Trophoblast cell (in vitro differentiated cells and primary cell): Measurements from ENCODE around the gene CDRT4.

Experiments
- DNase-seq, 2 donors: peaks; one replicate each; pipeline ENCODE4 v3.0.0-alpha.2; 2016
- H2AFZ ChIP-seq: 2 replicates; pipeline ENCODE4 v1.6.1; 2013; ENCODE audit warnings: low read length, moderate library complexity, mild to moderate bottlenecking; ENCODE audit not compliant: insufficient read depth, poor library complexity
- H2AK5ac ChIP-seq: 2 replicates; pipeline ENCODE4 v1.6.1; 2013; ENCODE audit warnings: mild to moderate bottlenecking, low read length
- H2BK120ac ChIP-seq: 2 replicates; pipeline ENCODE4 v1.6.1; 2013; ENCODE audit warnings: low read length, mild to moderate bottlenecking, moderate library complexity; ENCODE audit not compliant: insufficient read depth, poor library complexity
- H2BK12ac ChIP-seq: 2 replicates; pipeline ENCODE4 v1.6.1; 2013; ENCODE audit warnings: mild to moderate bottlenecking, low read length, moderate library complexity
- H2BK5ac ChIP-seq: 2 replicates; pipeline ENCODE4 v1.6.1; 2013; ENCODE audit warnings: low read length, low read depth, moderate library complexity, mild to moderate bottlenecking; ENCODE audit not compliant: poor library complexity
- H3K14ac ChIP-seq: 2 replicates; pipeline ENCODE4 v1.6.1; 2013; ENCODE audit warnings: mild to moderate bottlenecking, low read length
- H3K18ac ChIP-seq: 2 replicates; pipeline ENCODE4 v1.6.1; 2013; ENCODE audit warnings: mild to moderate bottlenecking, low read length
- H3K23ac ChIP-seq: 2 replicates; pipeline ENCODE4 v1.6.1; 2013; ENCODE audit warnings: low read length
- H3K27ac ChIP-seq: 2 replicates; pipeline ENCODE4 v1.5.1; 2013; ENCODE audit warnings: low read depth, mild to moderate bottlenecking, inconsistent platforms, low read length, moderate library complexity
- H3K27me3 ChIP-seq: 2 replicates; pipeline ENCODE4 v1.6.1; 2013; ENCODE audit warnings: inconsistent platforms, mild to moderate bottlenecking, low read length, moderate library complexity; ENCODE audit not compliant: insufficient read depth
- H3K36me3 ChIP-seq, 2 experiments: 1 replicate in 1 of 2; 2 replicates in 1 of 2; pipeline ENCODE4 v1.6.1; 2013; ENCODE audit warnings: low read length in 2 of 2, mild to moderate bottlenecking in 2 of 2, moderate library complexity in 1 of 2; ENCODE audit not compliant: insufficient read depth in 2 of 2, control insufficient read depth in 1 of 2
- H3K4ac ChIP-seq: 2 replicates; pipeline ENCODE4 v1.6.1; 2013; ENCODE audit warnings: low read depth, mild to moderate bottlenecking, low read length, moderate library complexity
- H3K4me1 ChIP-seq, 2 experiments: 1 replicate in 1 of 2; 2 replicates in 1 of 2; pipeline ENCODE4 v1.6.1; 2013; ENCODE audit warnings: low read length in 2 of 2, mild to moderate bottlenecking in 2 of 2, moderate library complexity in 1 of 2; ENCODE audit not compliant: insufficient read depth in 2 of 2, control insufficient read depth in 1 of 2
- H3K4me2 ChIP-seq: 2 replicates; pipeline ENCODE4 v1.6.1; 2013; ENCODE audit warnings: inconsistent platforms, mild to moderate bottlenecking, low read length, moderate library complexity
- H3K4me3 ChIP-seq: 2 replicates; pipeline ENCODE4 v1.5.1; 2013; ENCODE audit warnings: mild to moderate bottlenecking, low read depth, low read length, inconsistent platforms
- H3K79me1 ChIP-seq: one replicate; pipeline ENCODE4 v1.6.1; 2013; ENCODE audit warnings: low read length
- H3K79me2 ChIP-seq: 2 replicates; pipeline ENCODE4 v1.6.1; 2013; ENCODE audit warnings: low read length, mild to moderate bottlenecking; ENCODE audit not compliant: control insufficient read depth, insufficient read depth, poor library complexity
- H3K9ac ChIP-seq: 2 replicates; pipeline ENCODE4 v1.6.1; 2013; ENCODE audit warnings: mild to moderate bottlenecking, low read length
- H3K9me3 ChIP-seq: 2 replicates; pipeline ENCODE4 v1.6.1; 2013; ENCODE audit warnings: low read depth, mild to moderate bottlenecking, control low read depth, inconsistent platforms, low read length; ENCODE audit not compliant: insufficient read depth
- H4K12ac ChIP-seq: 2 replicates; pipeline ENCODE4 v1.6.1; 2013; ENCODE audit warnings: low read depth, mild to moderate bottlenecking, low read length, moderate library complexity
- H4K8ac ChIP-seq: 2 replicates; pipeline ENCODE4 v1.6.1; 2013; ENCODE audit warnings: low read depth, mild to moderate bottlenecking, low read length, moderate library complexity
- H4K91ac ChIP-seq: one replicate; pipeline ENCODE4 v1.6.1; 2013; ENCODE audit warnings: low read depth, mild to moderate bottlenecking, low read length, moderate library complexity
- WGBS: extraction: QIAGEN DNeasy Blood & Tissue Kit; methylation state at CpG from one replicate; pipeline ENCODE4 v1.1.7; 2013; ENCODE audit warnings: missing lambda C conversion rate; ENCODE audit not compliant: insufficient read length, insufficient coverage; ENCODE audit errors: extremely low coverage; 5-methylcytosine and 5-hydroxymethylcytosine counted together

The CDRT4 gene

GRCh38 chr17:15408803-15409202 lies 58.6 kb downstream of the CDRT4 start:
- Histone ChIP-seq H2BK12ac (peak overlapping the region; percentile 1), H3K79me1 (no peaks in the 10 kb centered on the region), H4K8ac (no peak overlapping the region), H3K79me2 (no peaks in the 10 kb centered on the region), H3K4me2 (no peak overlapping the region), H3K36me3 (no peaks in the 10 kb centered on the region), H3K18ac (no peak overlapping the region), H3K4me3 (no peak overlapping the region), H3K14ac (no peak overlapping the region), H3K4ac (no peak overlapping the region), H2BK120ac (no peak overlapping the region), H3K27me3 (no peaks in the 10 kb centered on the region), H3K4me1 (peaks cover 8 to 13% of the 10 kb centered on the region in 2 experiments), H2AFZ (no peak overlapping the region), H3K9ac (no peak overlapping the region), H4K91ac (no peak overlapping the region), H3K27ac (no peak overlapping the region), H4K12ac (no peak overlapping the region), H3K9me3 (no peaks in the 10 kb centered on the region), H3K23ac (no peak overlapping the region), H2AK5ac (no peak overlapping the region), H2BK5ac (no peak overlapping the region)
- no CpG with 5 or more reads among the region's 3 CpGs for WGBS
- no peak for DNase-seq

DNA sequence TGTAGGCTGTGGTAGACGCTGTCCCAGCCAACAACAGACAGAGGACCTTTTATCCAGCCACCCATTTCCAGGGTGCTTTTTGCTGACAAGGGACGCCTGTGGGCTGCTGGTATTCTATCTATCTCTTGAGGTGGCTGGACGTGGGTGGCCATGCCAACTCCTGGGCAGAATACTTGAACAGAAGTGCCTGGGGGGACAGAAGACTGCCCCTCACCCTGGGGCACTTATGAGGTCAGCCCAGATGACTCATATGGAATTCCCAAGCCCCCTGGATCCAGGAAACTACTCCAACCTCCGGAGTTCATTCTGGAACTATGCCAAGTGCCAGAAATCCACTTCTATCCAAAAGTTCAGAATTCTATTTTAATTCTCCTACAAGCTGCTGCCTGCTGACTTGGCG lies 61.3 kb downstream of the CDRT4 start:
- H2BK5ac ChIP-seq, result no peak overlapping the region
- no peak overlapping the region for H4K12ac ChIP-seq
- no peak overlapping the region for H3K18ac ChIP-seq
- DNase-seq, result no peak
- H3K79me1 ChIP-seq, result no peaks in the 10 kb centered on the region
- no peaks in the 10 kb centered on the region for H3K27me3 ChIP-seq
- H4K91ac ChIP-seq, result no peak overlapping the region
- H3K4ac ChIP-seq, result no peak overlapping the region
- peaks cover 3 to 11% of the 10 kb centered on the region in 2 experiments for H3K4me1 ChIP-seq
- H2AK5ac ChIP-seq, result no peak overlapping the region
- H4K8ac ChIP-seq, result no peak overlapping the region
- H3K9ac ChIP-seq, result no peak overlapping the region
- no peaks in the 10 kb centered on the region for H3K36me3 ChIP-seq
- no peak overlapping the region for H3K4me2 ChIP-seq
- H3K14ac ChIP-seq, result no peak overlapping the region
- no peaks in the 10 kb centered on the region for H3K79me2 ChIP-seq
- H2AFZ ChIP-seq, result no peak overlapping the region
- H3K27ac ChIP-seq, result no peak overlapping the region
- H2BK120ac ChIP-seq, result no peak overlapping the region
- no peaks in the 10 kb centered on the region for H3K9me3 ChIP-seq
- no peak overlapping the region for H2BK12ac ChIP-seq
- no CpG with 5 or more reads among the region's 5 CpGs for WGBS
- no peak overlapping the region for H3K4me3 ChIP-seq
- H3K23ac ChIP-seq, result no peak overlapping the region

DNA sequence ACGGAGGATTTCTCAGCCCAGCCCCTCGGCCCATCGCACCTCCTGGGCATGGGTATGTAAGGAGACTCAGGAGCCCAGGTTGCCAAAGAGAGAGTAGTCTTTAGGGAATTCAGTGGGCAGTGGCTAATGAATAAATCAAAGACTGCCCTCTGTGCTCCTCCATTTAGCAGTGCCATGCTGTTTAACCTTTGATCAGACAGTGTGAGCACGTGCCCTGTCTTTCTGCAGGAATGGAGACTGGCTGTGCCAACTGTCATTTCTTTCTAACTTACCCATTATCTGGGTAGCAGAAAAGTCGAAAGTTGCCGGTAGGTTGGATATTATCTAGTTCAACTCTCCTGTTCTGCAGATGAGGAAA lies 62.4 kb downstream of the CDRT4 start:
- H4K8ac ChIP-seq, result no peak overlapping the region
- WGBS, result no CpG with 5 or more reads among the region's 6 CpGs
- H3K79me2 ChIP-seq, result no peaks in the 10 kb centered on the region
- no peak overlapping the region for H3K27ac ChIP-seq
- H2AFZ ChIP-seq, result no peak overlapping the region
- no peak overlapping the region for H3K4me2 ChIP-seq
- H2BK120ac ChIP-seq, result no peak overlapping the region
- H3K18ac ChIP-seq, result no peak overlapping the region
- H2BK5ac ChIP-seq, result no peak overlapping the region
- no peaks in the 10 kb centered on the region for H3K36me3 ChIP-seq
- no peak overlapping the region for H3K4ac ChIP-seq
- H2BK12ac ChIP-seq, result no peak overlapping the region
- H4K12ac ChIP-seq, result no peak overlapping the region
- H3K14ac ChIP-seq, result no peak overlapping the region
- no peak overlapping the region for H4K91ac ChIP-seq
- DNase-seq, result no peak
- H3K9ac ChIP-seq, result no peak overlapping the region
- H2AK5ac ChIP-seq, result no peak overlapping the region
- no peaks in the 10 kb centered on the region for H3K9me3 ChIP-seq
- peaks cover 3 to 11% of the 10 kb centered on the region in 2 experiments for H3K4me1 ChIP-seq
- H3K4me3 ChIP-seq, result no peak overlapping the region
- H3K79me1 ChIP-seq, result no peaks in the 10 kb centered on the region
- no peak overlapping the region for H3K23ac ChIP-seq
- H3K27me3 ChIP-seq, result no peaks in the 10 kb centered on the region

GRCh38 chr17:15404106-15405057 lies 63.0 kb downstream of the CDRT4 start:
- H2AK5ac ChIP-seq, result no peak overlapping the region
- WGBS, result no CpG with 5 or more reads among the region's 20 CpGs
- no peaks in the 10 kb centered on the region for H3K9me3 ChIP-seq
- H3K27me3 ChIP-seq, result no peaks in the 10 kb centered on the region
- H3K4me3 ChIP-seq, result no peak overlapping the region
- H4K8ac ChIP-seq, result no peak overlapping the region
- no peak overlapping the region for H2BK120ac ChIP-seq
- no peak overlapping the region for H4K12ac ChIP-seq
- H4K91ac ChIP-seq, result no peak overlapping the region
- H3K14ac ChIP-seq, result no peak overlapping the region
- H2AFZ ChIP-seq, result no peak overlapping the region
- no peaks in the 10 kb centered on the region for H3K79me2 ChIP-seq
- no peak overlapping the region for H3K23ac ChIP-seq
- H3K18ac ChIP-seq, result no peak overlapping the region
- H3K9ac ChIP-seq, result no peak overlapping the region
- H3K4ac ChIP-seq, result no peak overlapping the region
- H2BK5ac ChIP-seq, result no peak overlapping the region
- no peaks in the 10 kb centered on the region for H3K79me1 ChIP-seq
- no peaks in the 10 kb centered on the region for H3K36me3 ChIP-seq
- no peak for DNase-seq
- H3K4me1 ChIP-seq, result peaks cover 4 to 12% of the 10 kb centered on the region in 2 experiments
- no peak overlapping the region for H3K27ac ChIP-seq
- no peak overlapping the region for H2BK12ac ChIP-seq
- no peak overlapping the region for H3K4me2 ChIP-seq
